Panc1 (cell line): Measurements from ENCODE around the gene GGA1. TPM values are rescaled to one million over a fixed set of nuclear protein-coding genes. Genes with fewer than 3 reads are reported as not detected.

Source experiments
- ATAC-seq: fragments of 200-7000 bp; cut with Tn5 transposase; 2 replicates; pipeline ENCODE4 v1.9.1; 2020; ENCODE audit warnings: mild to moderate bottlenecking, moderate library complexity
- BruUV-seq: library from RNA; stranded (reverse); fragments of 400-500 nt; replicated peaks from 2 replicates; lab custom pipeline; 2021; lab: Mats Ljungman, UMichigan
- CTCF ChIA-PET: fragments of 300-600 bp; sonication (Branson Sonifier 250); formaldehyde crosslinking; loops from one replicate; lab custom pipeline; 2022; ENCODE audit warnings: antibody characterized with exemption; lab: Charles Lee
- POLR2A ChIA-PET: fragments of 300-600 bp; sonication (Branson Sonifier 250); formaldehyde crosslinking; loops from one replicate; lab custom pipeline; 2022; ENCODE audit warnings: antibody characterized with exemption; lab: Charles Lee
- DNase-seq: peaks from one replicate; pipeline ENCODE4 v3.0.0-alpha.2; 2010; ENCODE audit warnings: low read depth, low spot score
- H3K27ac ChIP-seq: 2 replicates; pipeline ENCODE4 v1.5.1; 2011; ENCODE audit warnings: mild to moderate bottlenecking, low read length, inconsistent platforms
- H3K27me3 ChIP-seq: fragments of 200-500 bp; sonication (Bioruptor generic); 2 replicates; pipeline ENCODE4 v1.6.0; 2014; ENCODE audit warnings: low read length, inconsistent platforms; ENCODE audit not compliant: control insufficient read depth, insufficient read depth
- H3K36me3 ChIP-seq: fragments of 200-500 bp; sonication (Bioruptor generic); 2 replicates; pipeline ENCODE4 v1.5.1; 2014; ENCODE audit warnings: inconsistent platforms, mild to moderate bottlenecking, low read length, moderate library complexity; ENCODE audit not compliant: control insufficient read depth, insufficient read depth
- H3K4me1 ChIP-seq: 2 replicates; pipeline ENCODE4 v1.5.1; 2011; ENCODE audit warnings: inconsistent platforms, mild to moderate bottlenecking, low read length, moderate library complexity; ENCODE audit not compliant: control insufficient read depth, insufficient read depth
- H3K4me3 ChIP-seq, 2 experiments: 2 replicates each; pipeline ENCODE4 v1.5.1; 2011 to 2012; ENCODE audit warnings: low read depth in 2 of 2, low read length in 2 of 2, mild to moderate bottlenecking in 2 of 2, inconsistent platforms in 1 of 2, moderate library complexity in 1 of 2
- H3K9me3 ChIP-seq: fragments of 200-500 bp; sonication (Bioruptor generic); 2 replicates; pipeline ENCODE4 v1.5.1; 2014; ENCODE audit warnings: low read depth, mild to moderate bottlenecking, inconsistent platforms, low read length, moderate library complexity; ENCODE audit not compliant: control insufficient read depth, insufficient read depth
- CTCF ChIP-seq: fragments of 450-650 bp; IDR thresholded peaks from 2 replicates; pipeline ENCODE4 v1.5.1; 2017; ENCODE audit warnings: mild to moderate bottlenecking
- POLR2AphosphoS5 ChIP-seq: IDR thresholded peaks from 2 replicates; pipeline ENCODE4 v1.6.1; 2012; ENCODE audit warnings: mild to moderate bottlenecking, low read depth, low read length, moderate library complexity
- REST ChIP-seq, 2 experiments: IDR thresholded peaks; 2 replicates each; pipeline ENCODE4 v1.6.1; 2011 to 2012; ENCODE audit warnings: low read depth in 2 of 2, control low read depth in 1 of 2, low read length in 1 of 2, mild to moderate bottlenecking in 1 of 2, moderate library complexity in 1 of 2; ENCODE audit not compliant: insufficient read depth in 1 of 2
- SIN3A ChIP-seq: IDR thresholded peaks from 2 replicates; pipeline ENCODE4 v1.6.1; 2012; ENCODE audit warnings: low read depth, mild to moderate bottlenecking, low read length, moderate library complexity, borderline replicate concordance; ENCODE audit not compliant: insufficient read depth
- TCF7L2 ChIP-seq: IDR thresholded peaks from 2 replicates; pipeline ENCODE4 v1.6.1; 2011; ENCODE audit warnings: mild to moderate bottlenecking, low read depth, low read length, inconsistent platforms
- in situ Hi-C: cut with HindIII; loops from 2 replicates; pipeline ENCODE4 v1.10.0; 2016; ENCODE audit warnings: low sequenced_read_pairs, low pct_unique_long_range_greater_than_20kb
- intact Hi-C: fragments of 100-400 bp; cut with micrococcal nuclease; formaldehyde crosslinking; loops from one replicate; pipeline ENCODE4 v1.10.0; 2022; ENCODE audit not compliant: unreplicated experiment
- total RNA-seq: library from RNA; stranded (reverse); gene quantifications from one replicate; pipeline ENCODE4 v1.2.1, GENCODE V29; 2021; ENCODE audit not compliant: unreplicated experiment

Gene GGA1
- total RNA-seq, 1 experiment from 2014 or later, result 45.4 TPM

GRCh38 chr22:37632174-37633088 is 23.8 kb downstream of the GGA1 start:
- CTCF ChIA-PET, result interaction anchor here (0.6 kb wide), 1 partner anchor 50 kb away, joined by 3 read pairs; no protein-coding TSS in a partner anchor
- intact Hi-C loops, result no loop called here
- POLR2A ChIA-PET, result no interaction called here

More at GRCh38 chr22:37632174-37633088, 23.8 kb downstream of the GGA1 start:
- DNase-seq, result no peak
- in situ Hi-C loops, result no loop called here
- Histone ChIP-seq H3K36me3 (no peaks in the 10 kb centered on the region), H3K9me3 (no peaks in the 10 kb centered on the region), H3K27me3 (no peaks in the 10 kb centered on the region), H3K4me3 (no peak overlapping the region), H3K27ac (no peak overlapping the region), H3K4me1 (peaks cover 19% of the 10 kb centered on the region)
- TF ChIP-seq CTCF (no peak), REST (IDR thresholded peaks at IDR 0.05; ENCODE audit: insufficient read depth in 1 of 2, low read depth in 2 of 2, low read length in 1 of 2) (no peak), SIN3A (no peak), TCF7L2 (no peak), POLR2AphosphoS5 (no peak)
- no peak for ATAC-seq
- no TSS peak for BruUV-seq
